SH-SY5Y (cell line): ENCODE measurements around the gene PRF1.

Experiments
- GATA2 ChIP-seq: IDR thresholded peaks from 2 replicates; pipeline ENCODE4 v1.6.1; 2011; ENCODE audit warnings: mild to moderate bottlenecking, low read depth, low read length
- GATA3 ChIP-seq: IDR thresholded peaks from 2 replicates; pipeline ENCODE4 v1.6.1; 2011; ENCODE audit warnings: low read depth, mild to moderate bottlenecking, low read length, moderate library complexity

GRCh38 chr10:70615211-70615610, 12.7 kb upstream of the PRF1 start:
- TF ChIP-seq GATA2 (no peak), GATA3 (no peak)
